Fibroblast of pulmonary artery (primary cell): ENCODE results near the gene EIPR1.

ENCODE experiments used
- DNase-seq: peaks from one replicate; pipeline ENCODE4 v3.0.0-alpha.2; 2010; ENCODE audit warnings: low read depth
- H3K4me3 ChIP-seq: replicated peaks from 2 replicates; pipeline ENCODE4 v1.5.1; 2011; ENCODE audit warnings: low read depth, mild to moderate bottlenecking, control low read depth, low read length, moderate library complexity
- TF ChIP-seq, protein P1 (sequence below): IDR thresholded peaks from 2 replicates; pipeline ENCODE4 v1.5.1; 2011; ENCODE audit warnings: mild to moderate bottlenecking, control low read depth, low read length, inconsistent platforms; ENCODE audit errors: missing control alignments

The EIPR1 gene

DNA sequence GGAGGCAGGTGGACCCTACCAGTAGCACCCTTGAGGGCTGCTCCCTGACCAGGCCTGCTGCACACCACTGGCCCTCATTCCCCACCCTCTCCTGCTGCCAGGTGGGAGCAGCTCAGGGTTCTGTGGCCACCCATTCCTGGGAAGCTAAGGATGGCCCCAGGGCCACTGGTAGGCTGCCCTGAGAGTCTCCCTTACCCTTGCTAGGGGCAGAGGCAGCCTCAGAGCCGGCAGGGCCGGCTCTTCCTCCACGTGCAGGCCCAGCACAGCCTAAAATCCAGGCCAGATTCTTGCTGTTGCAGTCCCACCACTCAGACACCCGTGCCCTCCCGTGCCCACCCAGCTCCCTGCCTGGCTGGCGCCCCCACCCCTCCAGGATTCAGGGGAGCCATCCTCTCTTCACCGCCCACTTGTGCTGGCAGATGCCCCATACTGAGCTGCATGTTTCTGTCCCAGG is 199.0 kb downstream of the EIPR1 start:
- H3K4me3 ChIP-seq, result no peak overlapping the region
- TF ChIP-seq, protein P1, sequence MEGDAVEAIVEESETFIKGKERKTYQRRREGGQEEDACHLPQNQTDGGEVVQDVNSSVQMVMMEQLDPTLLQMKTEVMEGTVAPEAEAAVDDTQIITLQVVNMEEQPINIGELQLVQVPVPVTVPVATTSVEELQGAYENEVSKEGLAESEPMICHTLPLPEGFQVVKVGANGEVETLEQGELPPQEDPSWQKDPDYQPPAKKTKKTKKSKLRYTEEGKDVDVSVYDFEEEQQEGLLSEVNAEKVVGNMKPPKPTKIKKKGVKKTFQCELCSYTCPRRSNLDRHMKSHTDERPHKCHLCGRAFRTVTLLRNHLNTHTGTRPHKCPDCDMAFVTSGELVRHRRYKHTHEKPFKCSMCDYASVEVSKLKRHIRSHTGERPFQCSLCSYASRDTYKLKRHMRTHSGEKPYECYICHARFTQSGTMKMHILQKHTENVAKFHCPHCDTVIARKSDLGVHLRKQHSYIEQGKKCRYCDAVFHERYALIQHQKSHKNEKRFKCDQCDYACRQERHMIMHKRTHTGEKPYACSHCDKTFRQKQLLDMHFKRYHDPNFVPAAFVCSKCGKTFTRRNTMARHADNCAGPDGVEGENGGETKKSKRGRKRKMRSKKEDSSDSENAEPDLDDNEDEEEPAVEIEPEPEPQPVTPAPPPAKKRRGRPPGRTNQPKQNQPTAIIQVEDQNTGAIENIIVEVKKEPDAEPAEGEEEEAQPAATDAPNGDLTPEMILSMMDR, result no peak
- DNase-seq, result no peak

DNA sequence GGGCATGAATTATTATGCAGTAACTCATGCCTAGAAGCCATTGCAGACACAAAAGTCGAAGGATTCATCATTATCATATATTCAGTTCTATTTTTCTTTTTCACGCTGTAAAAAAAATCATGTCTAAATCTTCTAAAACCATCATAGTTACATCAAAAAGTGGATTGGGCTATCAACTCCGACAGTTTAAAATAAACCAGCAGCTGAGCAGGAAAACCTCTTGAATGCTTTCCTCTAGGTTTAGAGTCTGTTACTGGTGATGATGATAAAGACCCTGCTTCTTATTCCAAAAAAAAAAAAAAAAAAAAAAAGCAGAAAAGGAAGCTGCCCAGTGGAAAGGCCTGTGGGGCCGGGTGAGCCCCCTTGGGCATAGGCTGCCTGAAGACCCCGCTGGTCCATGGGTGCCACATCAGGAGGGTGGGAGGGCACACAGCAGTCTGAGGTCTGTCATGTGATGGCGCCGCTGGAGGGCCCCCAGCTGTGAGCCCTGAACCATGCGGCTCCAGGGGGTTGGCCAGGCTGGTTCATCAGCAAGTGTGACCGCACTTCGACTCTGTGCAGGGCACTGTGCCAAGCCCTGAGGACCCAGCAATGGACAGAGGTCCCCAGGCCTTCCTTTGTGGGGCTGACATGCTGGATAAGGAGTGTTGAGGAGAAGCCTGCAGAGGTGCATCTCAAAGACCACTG is 199.6 kb downstream of the EIPR1 start:
- DNase-seq, result no peak
- no peak overlapping the region for H3K4me3 ChIP-seq
- TF ChIP-seq, protein P1, result no peak

DNA sequence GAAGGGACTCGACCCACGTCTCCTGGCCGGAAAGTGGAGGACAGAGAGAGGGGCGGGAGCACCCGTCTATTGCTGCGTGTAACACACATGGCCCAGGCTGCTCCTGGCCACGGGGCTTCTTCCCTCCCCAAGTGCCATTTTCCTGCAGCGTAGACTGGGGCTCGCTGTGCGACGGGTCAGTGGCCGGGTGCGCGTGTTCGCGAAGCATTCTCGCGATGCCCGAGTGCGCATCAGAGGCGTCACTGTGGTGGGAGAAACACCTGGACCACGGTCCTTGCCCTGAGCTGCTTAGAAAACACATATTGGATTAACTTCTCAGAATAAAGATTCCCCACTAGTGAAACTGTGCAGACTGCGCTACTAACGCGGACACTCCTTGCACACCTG is 200.8 kb downstream of the EIPR1 start:
- TF ChIP-seq, protein P1, result no peak
- H3K4me3 ChIP-seq, result no peak overlapping the region
- DNase-seq, result no peak

DNA sequence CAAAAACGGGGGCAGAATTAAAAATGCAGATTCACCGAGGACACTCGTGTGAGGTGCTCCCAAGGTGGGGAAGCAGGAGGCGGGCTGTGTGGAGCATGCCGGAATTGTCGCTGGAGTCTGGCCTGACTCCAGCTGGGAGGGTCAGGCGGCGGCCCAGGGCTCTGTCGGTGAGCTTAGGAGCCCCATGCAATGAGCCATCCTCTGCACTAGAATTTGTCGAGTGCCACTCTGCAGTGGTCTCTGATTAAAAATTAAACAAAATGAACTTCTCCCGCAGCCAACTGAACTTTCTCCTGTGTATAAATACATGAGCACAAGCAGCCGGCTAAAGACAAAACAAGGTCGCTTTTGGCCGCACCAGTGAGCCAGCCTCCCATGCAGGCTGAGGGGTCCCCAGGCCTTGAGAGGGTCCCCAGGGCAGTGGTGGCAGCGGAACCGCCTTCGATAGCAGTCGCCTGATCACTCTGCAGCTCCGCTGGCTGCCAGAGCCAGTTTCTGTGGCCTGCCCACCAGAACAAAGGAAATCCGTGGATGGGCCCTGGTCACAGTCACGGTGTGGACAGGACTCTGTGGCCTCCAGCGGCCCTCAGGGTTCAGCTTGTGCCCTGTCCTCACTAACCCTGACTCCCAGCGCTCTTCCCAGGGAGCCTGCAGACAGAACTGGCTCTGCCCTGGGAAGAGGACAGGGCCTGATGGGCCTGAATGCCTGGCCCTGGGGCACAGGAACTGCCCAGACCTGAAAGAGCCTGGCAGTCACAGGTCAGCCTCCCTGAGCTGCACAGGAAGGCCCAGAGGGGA is 201.3 kb downstream of the EIPR1 start:
- TF ChIP-seq, protein P1, result no peak
- no peak for DNase-seq
- no peak overlapping the region for H3K4me3 ChIP-seq

DNA sequence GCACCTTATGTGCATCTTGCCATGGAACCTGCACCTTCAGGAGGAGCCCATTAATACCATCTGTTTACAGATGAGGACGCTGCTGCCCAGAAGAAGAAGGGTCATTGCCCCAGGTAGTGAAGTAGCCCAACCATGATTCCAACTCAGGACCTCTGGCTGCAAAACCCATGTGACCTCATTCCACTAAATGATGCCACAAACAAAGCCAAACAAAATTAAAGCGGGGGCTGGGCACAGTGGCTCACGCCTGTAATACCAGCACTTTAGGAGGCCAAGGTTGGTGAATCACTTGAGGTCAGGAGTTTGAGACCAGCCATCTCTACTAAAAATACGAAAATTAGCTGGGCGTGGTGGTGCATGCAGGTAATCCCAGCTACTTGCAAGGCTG is 202.1 kb downstream of the EIPR1 start:
- H3K4me3 ChIP-seq, result no peak overlapping the region
- no peak for DNase-seq
- TF ChIP-seq, protein P1, result no peak

DNA sequence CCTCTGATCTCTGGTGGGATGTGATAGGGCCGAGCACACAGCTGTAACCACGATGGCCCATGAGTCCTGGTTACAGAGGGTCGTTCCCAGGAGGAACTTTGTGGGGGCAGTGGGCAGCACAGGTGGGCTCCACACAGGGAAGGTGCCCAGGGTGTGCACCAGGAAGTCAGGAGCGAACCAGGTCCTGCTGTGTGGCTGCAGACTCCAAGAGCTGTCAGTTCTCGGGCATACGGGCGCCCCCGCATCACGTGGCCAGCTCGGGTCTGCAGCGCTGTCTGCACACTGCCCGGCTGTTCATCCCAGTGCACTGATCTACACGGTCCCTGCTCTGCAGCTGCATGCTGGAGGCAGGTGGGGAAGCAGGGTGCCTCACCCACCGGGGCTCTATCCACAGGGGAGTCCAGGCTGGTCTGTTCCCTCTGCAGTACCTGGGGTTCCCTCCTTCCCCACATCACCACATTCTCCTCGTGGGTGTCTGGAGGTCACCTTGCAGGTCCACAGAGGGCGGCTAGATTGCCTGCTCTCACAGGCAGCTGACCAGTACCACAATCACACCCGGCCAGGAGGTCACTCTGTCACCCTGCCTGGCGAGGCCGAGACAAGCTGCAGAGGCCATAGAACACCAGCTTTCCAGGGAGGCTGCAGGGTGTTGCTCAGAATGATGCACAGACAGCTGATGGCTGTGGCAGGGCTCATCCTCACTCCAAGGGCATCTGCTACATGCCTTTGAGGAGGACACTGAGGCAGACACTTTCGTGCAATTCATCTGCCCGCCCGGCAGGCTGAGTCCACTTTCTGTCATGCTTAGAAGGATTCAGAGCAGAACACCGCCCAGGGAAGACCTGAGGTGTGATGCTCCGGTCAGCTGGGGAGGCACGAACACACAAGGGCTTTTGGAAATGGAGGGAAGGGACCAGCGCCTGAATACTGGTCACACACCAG is 202.7 kb downstream of the EIPR1 start:
- H3K4me3 ChIP-seq, result no peak overlapping the region
- TF ChIP-seq, protein P1, result no peak

More for the DNA sequence above, 202.7 kb downstream of the EIPR1 start:
- DNase-seq, result no peak
